ENCODE results near the gene OR14I1. TPM values are rescaled to one million over a fixed set of nuclear protein-coding genes. Genes with fewer than 3 reads are reported as not detected.

OR14I1 gene
- not detected for polyA plus RNA-seq (2013, experiment 1 of 2; ENCODE audit: insufficient read length)
- not detected for polyA plus RNA-seq (2013, experiment 2 of 2; ENCODE audit: insufficient read length)

GRCh38 chr1:248702714-248703113 lies at the start of gene OR14I1:
Gene OR14I1, minus strand, starts transcription at chr1:248702766.
- DNase-seq, result no peak

DNA sequence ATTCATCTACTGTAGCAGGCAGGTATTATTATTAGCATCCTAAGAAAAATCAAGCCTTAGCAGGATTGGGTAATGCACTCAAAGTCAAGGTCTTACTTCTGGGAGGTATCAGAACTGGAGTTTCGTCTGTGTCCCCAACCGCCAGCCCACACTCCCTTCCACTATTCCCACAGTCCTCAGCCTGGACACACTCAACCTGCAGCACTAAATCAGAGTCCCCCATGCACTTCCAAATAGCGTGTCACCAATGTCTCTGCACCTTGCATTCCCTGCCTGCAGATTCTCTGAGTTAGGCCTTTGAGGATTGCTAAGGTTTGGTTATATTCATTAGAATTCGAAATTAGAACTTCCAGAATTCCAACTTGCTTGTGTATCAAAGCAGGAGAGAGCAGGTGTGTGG lies 49.1 kb upstream of the OR14I1 start:
- no peak for DNase-seq

GRCh38 chr1:248751142-248751541 lies 48.6 kb upstream of the OR14I1 start:
- no peak for DNase-seq

GRCh38 chr1:248750496-248750895 lies 47.9 kb upstream of the OR14I1 start:
- no peak for DNase-seq

- no peak for DNase-seq
Measured at GRCh38 chr1:248748211-248748610, 45.6 kb upstream of the OR14I1 start.

- no peak for DNase-seq
Measured at GRCh38 chr1:248740876-248741275, 38.3 kb upstream of the OR14I1 start.

GRCh38 chr1:248739572-248740205 lies 37.1 kb upstream of the OR14I1 start:
- DNase-seq, result no peak

DNA sequence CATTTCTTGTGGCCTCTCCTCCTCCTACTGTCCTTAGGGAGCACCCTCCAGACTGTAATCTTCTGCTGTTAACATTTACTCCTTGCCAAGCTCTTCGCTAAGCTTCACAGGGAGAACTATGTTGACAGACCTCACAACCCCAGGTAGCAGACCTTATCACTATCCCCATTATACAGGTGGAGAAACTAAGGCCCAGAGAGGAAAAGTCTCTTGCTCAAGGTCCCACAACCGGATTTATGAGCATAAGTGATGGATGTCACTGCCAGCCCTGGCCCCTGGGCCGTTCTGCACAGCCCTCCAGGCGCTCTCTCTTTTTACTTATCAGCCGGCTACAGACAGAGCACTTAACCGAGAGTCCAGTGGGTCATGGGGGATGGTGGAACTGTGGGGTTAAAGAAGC lies 34.9 kb upstream of the OR14I1 start:
- DNase-seq, result no peak

- no peak for DNase-seq
Measured at GRCh38 chr1:248736977-248737376, 34.4 kb upstream of the OR14I1 start.

- DNase-seq, result no peak
Measured at GRCh38 chr1:248733566-248733965, 31.0 kb upstream of the OR14I1 start.

DNA sequence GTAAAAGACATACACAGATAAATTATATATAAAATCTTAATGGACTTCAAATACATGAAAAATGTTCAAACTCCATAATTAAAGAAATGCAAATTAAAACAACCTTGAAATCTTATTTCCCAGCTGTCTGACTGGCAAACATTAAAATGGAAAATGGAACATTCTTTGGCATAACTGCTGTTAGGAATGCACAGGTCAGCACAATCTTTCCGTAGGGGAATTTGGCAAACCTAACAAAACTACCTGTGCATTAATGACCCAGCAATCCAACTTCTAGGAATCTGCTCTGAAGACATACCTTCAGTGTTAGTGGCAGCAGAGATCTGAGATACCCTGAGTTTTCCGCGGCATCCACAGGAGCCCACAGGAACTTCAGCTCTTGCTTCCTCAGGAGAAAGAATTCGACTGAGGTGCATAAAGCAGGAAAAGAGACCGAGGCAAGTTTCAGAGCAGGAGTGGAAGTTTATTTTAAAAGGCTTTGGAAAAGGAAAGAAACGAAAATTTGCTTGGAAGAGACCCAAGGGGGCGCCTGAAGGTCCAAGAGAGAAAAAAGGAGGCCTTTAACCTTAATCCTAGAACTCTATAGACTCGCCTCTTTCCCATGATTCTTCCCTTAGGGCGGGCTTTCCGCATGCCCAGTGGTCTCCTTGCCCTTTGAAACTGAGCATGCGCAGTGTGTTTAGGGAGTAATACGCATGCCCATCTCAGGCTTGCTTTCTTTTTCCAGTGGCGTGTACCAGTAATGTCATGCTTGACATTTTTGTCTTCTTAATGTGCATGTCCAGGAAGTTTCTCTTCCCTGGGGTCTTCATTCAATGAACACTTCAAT lies 28.2 kb upstream of the OR14I1 start:
- no peak for DNase-seq

DNA sequence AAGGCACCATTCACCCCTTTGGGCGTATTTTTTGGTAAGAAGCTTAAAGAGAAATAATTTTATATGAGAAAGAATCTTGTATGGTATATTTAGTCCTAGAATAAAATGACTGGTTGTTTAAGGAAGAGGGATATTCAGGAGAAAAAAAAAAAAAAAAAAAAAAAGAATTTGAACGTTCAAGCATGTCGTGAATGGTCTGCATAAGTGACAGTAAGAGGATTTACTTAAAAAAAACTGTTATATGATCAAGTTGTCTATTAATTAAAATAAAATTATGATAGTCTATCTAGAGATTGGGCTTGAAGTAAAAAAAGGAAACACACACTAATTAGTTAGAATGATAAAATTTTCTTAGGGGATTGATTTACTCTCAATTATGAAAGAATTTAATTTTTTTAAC lies 11.7 kb upstream of the OR14I1 start:
- no peak for DNase-seq

DNA sequence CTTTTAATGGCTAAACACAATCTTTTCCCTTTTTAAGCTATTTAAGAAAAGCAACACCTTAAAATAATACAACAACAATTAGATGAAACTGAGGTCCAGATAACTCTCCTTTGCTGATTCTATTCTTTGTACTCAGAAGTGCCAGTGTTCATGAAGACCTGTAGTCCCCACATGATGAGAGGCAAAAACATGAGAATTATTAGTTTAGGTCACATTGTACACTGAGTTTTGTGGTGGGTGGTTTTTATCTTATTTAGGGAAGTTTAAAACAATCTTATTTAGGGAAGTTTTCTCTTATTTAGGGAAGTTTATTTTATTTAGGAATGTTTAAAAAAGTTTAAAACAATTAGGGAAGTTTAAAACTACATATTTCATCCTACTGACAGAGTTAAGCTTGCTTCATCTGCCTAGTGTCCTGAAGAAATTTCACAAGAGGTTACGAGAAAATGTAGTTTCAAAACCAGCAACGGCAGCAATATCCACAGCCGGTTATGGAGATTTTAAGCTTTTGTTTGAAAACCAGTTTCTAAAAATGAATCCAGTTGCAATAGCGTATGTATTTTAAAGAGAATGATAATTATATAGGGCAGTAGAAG lies 7.8 kb upstream of the OR14I1 start:
- no peak for DNase-seq

- DNase-seq, result no peak
Measured at GRCh38 chr1:248704606-248705005, 2.0 kb upstream of the OR14I1 start.

DNA sequence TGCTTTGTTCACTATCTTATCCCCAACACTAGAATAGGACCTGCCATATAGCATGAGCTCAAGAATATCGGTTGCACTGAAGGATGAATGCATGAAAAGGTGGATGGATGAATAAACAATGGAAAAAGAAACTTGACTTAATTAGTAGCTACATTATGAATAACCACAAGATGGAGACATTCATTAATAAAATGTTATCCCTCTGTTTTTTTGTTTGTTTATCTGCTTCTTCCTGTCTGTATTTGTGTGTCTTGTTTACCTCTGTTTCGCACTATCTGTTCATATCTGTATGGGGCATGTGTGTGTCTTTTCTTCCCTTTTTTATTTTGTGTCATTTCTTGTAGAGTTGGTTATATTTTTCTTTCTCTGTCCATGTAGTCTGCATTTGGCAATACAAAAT lies 1.1 kb upstream of the OR14I1 start:
- no peak for DNase-seq

DNA sequence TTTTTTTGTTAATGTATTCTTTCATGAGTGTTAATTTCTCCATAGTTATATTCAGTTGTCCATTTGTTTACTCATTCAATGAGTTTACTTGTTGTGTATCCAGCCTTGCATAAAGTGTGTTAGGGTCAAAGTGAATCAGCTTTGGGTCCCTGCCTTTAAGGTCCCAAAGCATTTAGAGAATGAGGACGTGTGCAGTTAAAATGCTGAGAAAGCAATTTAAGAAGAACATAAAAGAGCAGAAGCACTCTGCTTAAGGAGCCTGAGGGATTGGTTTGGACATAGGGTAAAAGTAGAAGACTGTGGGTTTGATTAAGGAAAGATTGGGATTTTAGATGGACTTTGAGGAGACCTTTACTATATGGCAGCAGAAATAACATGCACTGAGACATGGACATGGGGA lies 3.5 kb downstream of the OR14I1 start:
- no peak for DNase-seq

DNA sequence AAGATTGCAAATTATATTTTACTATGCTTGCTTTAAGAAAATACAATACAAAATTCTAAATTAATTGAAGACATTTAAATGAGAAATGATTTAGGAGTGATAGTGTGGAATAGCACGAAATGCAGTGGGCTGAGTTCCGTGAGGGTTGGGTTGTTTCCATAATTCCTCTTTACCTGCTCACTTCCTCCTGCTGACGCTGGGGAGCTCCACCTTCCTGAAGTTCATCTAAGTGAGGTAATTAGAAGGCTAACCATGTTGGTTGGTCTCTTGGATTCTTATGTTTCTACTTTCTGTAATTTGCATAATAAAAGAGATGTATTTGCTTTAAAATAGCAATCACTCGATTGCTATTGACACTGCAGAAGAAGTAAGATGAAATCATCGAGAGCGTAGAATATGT lies 4.7 kb downstream of the OR14I1 start:
- DNase-seq, result no peak

DNA sequence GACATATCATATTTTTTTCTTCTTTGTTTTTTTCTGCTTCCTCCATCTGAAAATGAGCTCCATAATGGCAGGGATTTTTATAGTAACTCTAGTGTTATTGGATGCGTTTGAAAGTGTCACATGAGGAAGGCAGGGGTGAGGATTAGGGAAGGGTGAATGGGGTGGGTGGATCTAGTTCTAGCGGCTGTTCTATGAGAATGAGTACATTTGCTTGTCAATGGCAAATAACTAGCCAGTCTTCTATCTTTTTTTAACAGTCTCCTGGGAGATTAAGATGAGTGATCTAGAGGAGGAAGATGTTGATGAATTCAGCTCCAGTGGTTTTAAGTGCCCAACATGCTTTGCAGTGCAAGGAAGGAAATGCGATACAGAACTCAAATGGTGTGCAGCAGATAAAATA lies 5.8 kb downstream of the OR14I1 start:
- no peak for DNase-seq

DNA sequence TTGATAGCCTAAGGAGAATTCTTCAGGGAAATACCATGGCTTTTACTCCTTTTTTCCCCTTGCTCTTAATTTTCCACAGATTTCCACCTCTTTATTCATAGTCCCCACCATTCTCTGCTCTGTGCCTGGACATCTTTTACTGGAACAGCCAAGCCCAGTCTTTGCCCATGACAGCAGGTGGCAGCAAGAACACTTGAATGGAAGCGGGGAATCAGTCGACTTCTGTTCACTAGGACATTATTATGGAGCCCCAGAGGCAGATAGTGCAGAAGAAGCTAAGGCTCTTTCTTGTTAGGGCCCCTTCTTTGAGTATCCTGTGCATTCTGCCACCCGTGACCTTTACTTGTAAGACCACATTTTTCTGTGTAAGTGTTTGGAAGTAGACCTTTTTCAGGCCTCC lies 6.3 kb downstream of the OR14I1 start:
- DNase-seq, result no peak

GRCh38 chr1:248695451-248696132 lies 7.0 kb downstream of the OR14I1 start:
- DNase-seq, result no peak

DNA sequence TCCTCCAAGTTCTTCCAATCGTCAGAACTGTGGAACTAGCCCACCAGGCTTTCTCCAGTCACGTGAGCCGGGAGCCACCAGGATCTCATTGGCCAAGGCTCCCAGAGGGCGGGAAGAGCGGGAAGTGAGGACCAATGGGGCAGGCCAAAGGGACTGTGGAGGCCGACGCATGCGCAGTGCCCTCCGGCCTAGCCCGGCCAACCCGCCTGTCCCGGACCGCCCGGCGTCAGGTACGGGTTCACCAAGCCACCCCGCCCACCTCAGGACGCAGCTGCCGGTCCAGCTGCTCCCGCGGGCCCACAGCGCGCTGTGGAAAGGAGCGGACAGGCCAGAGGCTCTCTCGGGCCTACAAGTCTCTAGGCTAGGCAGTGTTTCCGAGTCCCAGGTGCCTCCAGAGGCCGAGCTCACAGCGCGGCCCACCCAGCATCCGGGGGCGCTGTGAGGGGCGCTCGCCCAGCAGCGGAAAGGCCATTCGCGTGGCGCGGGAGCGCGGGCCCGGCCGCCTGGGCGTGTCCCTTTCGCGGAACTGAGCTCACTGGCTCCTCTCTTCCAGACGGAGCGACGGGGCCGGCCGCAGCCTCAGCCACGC lies 10.9 kb downstream of the OR14I1 start:
- DNase-seq, result no peak

DNA sequence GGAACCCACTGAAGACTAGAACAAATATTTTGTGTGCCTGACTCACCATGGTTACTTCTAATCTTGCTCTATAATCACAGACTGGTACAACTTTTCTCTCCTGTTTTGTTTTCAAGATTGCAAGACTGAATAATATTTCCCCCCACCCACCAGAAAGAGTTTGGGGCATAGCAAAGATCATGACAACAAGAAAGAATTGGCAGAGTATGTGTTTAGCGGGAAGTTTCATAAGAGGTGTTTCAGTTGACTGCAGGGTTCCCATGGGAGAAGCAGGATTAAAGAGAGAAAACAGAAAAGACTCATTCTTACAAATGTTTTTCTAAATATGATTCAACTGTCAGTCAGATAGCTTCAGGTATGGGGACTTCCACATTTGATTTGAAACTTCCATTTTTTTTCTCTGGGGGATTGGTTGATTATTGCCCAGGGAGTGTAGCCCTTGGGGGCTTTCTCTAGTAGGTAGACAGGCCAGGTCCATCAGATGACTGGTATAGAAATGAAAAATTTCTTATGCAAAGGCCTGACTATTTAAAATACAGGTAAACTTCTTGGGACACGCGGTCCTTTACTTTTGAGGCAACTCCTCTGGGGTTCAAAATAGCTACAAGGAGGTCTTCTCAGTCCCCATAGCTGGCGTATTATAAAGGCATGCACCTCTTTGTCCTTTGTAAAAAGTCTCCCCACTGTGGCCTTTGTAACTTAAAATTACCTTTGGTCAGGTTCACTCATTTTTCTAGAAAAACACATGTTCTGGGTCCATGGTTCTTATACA lies 13.9 kb downstream of the OR14I1 start:
- DNase-seq, result no peak

Measured in fibroblast of skin of back (primary cell).